Activated naive CD8-positive, alpha-beta T cell (primary cell): Measurements from ENCODE around the gene RAPGEF1.

ENCODE experiments used
- H3K27ac Mint-ChIP-seq: one replicate; pipeline ENCODE4 v1.8.0; 2021; ENCODE audit warnings: mixed read lengths
- H3K27me3 Mint-ChIP-seq: one replicate; pipeline ENCODE4 v1.8.0; 2021; ENCODE audit warnings: mixed read lengths
- H3K36me3 Mint-ChIP-seq: one replicate; pipeline ENCODE4 v1.8.0; 2021; ENCODE audit warnings: mixed read lengths
- H3K4me1 Mint-ChIP-seq: one replicate; pipeline ENCODE4 v1.8.0; 2021; ENCODE audit warnings: low read depth, mixed read lengths
- H3K4me3 Mint-ChIP-seq: one replicate; pipeline ENCODE4 v1.8.0; 2021; ENCODE audit warnings: mild to moderate bottlenecking, mixed read lengths
- H3K9me3 Mint-ChIP-seq: one replicate; pipeline ENCODE4 v1.8.0; 2021; ENCODE audit warnings: low read depth, mixed read lengths

Gene RAPGEF1

DNA sequence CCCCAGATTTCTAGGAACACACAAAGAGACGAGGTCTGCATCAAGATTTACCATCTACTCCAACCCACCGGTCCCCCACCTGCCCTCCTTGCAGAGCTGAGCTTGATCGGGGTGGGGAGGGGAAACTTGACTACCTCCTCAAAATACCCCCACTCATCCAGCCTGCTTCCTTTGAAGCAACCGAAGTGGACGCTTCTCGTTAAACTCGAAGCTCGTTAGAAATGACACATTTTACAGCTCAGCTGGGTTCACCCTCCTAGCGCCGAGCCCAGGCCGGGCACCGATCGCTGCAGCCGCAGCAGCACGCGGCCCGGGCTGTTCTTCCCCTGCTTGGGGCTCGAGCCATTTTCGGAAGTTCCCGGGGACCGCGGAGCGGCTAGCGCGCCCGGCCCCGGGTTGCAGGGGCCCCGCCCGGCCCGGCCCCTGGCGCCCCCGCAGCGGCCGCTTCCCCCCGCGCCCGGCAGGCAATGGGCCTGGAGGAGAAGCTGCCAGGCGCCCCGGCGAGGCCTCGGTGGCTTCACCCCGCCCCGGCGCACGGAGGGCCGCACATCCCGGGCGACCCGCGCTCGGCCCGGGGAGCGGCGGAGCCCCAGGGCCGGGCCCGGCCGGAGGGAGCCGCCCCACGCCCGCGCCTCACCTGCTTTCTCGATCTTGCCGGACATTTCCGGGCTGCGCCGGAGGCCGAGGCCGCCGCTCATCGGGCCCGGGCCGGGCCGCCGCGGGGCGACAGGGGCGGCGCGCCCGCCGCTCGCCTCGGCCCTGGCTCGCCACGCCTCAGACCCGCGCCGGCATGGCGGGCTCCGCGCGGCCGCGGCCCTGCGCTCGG is 530 bp downstream of the RAPGEF1 start:
- peak overlapping the region; percentile 96 for H3K4me3 Mint-ChIP-seq
- peaks cover 2% of the 10 kb centered on the region for H3K36me3 Mint-ChIP-seq
- no peaks in the 10 kb centered on the region for H3K9me3 Mint-ChIP-seq
- peak overlapping the region; percentile 93 for H3K27ac Mint-ChIP-seq
- peaks cover 64% of the 10 kb centered on the region for H3K4me1 Mint-ChIP-seq
- H3K27me3 Mint-ChIP-seq, result no peaks in the 10 kb centered on the region

DNA sequence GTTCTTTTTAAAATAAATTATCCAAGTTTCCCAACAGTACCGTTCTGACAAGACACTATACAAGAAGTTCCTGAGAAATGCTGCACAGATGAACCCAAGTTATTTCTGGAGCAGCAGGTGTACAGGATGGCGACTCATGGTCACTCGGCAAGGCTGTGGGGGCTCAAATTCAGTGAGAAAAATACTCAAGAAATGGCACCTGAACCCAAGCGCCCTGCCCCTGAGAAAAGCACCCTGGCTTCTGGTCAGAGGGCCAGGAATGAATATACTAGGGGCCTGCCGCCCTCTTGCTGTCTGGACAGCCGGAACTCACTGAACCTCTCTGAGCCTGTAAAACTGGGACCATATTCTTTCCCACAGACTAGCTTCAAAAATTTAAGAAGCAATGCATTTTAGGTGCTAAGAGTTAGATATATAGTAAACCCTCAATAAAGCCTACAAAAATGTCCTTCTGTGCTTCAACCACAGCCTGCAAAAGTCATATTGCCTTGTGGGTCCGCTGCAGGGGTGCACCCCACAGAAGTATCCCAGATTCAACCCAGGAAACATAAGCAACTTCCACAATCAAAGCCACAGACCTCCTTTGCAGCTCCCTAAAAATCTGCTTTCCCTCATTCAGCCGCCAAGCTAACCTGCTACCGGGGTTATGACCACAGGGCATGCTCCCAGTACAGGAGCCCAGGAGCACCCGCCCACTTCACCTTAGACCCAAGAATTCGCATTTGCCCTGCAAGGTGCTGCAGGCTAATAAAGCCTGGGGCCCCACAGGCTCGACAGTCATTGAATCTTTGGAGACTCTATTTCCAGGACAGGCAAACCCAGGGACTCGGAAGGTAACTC is 1.4 kb downstream of the RAPGEF1 start:
- Mint-ChIP-seq H3K4me3 (peak overlapping the region; percentile 96), H3K9me3 (no peaks in the 10 kb centered on the region), H3K27me3 (no peaks in the 10 kb centered on the region), H3K4me1 (peaks cover 64% of the 10 kb centered on the region), H3K27ac (peak overlapping the region; percentile 93), H3K36me3 (peaks cover 2% of the 10 kb centered on the region)

GRCh38 chr9:131737426-131737825 is 2.5 kb downstream of the RAPGEF1 start:
- Mint-ChIP-seq H3K4me1 (peaks cover 64% of the 10 kb centered on the region), H3K27me3 (no peaks in the 10 kb centered on the region), H3K9me3 (no peaks in the 10 kb centered on the region), H3K36me3 (peaks cover 2% of the 10 kb centered on the region), H3K27ac (peak overlapping the region; percentile 78), H3K4me3 (peak overlapping the region; percentile 62)

DNA sequence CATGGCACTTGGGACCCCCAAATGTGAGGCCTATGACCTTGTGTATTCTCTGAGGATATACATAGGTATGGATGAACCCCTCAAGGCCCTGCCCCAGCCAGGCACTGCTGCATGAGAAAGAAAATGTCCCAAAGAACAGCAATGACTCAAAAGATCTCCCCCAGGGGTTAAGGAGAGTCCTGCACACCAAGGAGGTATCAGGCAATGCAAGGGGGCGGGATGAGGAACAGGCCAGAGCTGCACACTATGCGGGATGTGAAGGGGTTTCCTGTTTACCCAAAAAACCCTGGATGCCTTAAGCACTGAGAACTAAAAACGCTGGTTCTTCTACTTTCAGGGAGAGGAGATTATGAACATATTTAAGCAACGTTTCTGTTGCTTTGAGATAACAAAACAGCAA is 3.4 kb downstream of the RAPGEF1 start:
- Mint-ChIP-seq H3K27ac (peak overlapping the region; percentile 91), H3K4me3 (peak overlapping the region; percentile 62), H3K9me3 (no peaks in the 10 kb centered on the region), H3K36me3 (peaks cover 2% of the 10 kb centered on the region), H3K4me1 (peaks cover 74% of the 10 kb centered on the region), H3K27me3 (no peaks in the 10 kb centered on the region)

DNA sequence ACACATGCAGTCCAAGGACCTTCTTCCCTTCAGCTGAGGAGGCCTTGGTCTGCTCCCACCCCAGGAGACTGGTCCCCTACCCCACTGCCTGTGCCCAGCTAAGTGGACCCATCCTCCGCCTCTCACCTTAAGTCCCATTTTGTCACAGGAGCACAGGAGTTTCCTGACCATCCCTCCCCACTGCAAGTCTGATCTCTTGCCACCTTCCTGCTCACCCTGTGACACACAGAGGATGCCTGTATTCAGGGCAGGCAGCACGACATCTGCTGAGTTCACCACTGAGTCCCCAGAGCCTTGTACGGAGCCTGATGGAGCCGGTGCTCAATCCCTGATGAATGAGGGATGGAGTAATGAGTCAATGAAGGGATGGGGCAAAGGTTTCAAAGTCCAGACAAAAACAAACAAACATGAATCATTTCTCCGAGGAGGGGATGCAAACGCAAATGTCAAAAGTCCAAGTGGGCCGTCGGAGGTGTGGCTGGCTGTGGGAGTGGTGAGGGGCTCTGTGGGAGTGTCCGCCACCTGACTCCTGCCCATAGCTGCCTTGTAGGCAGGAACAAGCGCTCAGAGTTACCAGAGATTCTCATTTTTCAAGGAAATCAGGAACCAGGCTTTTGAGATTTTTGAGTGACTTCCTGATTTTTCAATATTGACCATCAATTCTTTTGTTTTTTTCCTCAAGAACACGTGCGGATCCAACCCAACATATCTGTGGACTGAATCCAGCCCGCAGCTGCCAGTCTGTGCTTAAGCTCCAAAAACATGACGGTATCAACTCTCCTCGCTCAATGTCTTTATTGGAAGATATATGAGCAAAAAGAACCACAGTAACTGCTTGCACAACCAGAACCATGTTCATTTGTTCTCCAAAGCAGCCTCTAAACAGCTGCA is 4.4 kb downstream of the RAPGEF1 start:
- Mint-ChIP-seq H3K4me1 (peaks cover 83% of the 10 kb centered on the region), H3K27ac (peak overlapping the region; percentile 91), H3K4me3 (peak overlapping the region; percentile 71), H3K36me3 (peaks cover 2% of the 10 kb centered on the region), H3K9me3 (no peaks in the 10 kb centered on the region), H3K27me3 (no peaks in the 10 kb centered on the region)

DNA sequence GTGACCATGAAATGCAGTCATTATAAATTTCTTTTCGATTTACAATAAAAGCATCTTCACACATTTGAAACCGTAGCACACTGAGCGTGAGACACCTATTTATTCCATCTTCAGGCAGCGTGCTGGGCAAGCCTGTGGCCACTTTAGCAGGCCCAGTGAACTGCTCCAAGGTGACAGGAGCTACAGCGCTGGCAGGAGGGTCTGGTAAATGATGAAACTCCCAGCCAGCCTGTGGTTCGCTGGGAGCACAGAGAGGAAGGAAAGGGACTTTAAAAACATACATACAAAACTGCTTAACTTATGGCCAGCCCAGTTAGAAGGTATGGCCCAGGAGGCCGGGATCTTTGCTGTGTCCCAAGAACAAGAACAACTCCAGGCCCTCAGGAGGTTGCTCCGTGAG is 5.1 kb downstream of the RAPGEF1 start:
- H3K9me3 Mint-ChIP-seq, result no peaks in the 10 kb centered on the region
- H3K36me3 Mint-ChIP-seq, result peaks cover 2% of the 10 kb centered on the region
- H3K4me3 Mint-ChIP-seq, result peak overlapping the region; percentile 71
- H3K27me3 Mint-ChIP-seq, result no peaks in the 10 kb centered on the region
- peak overlapping the region; percentile 91 for H3K27ac Mint-ChIP-seq
- peaks cover 84% of the 10 kb centered on the region for H3K4me1 Mint-ChIP-seq

DNA sequence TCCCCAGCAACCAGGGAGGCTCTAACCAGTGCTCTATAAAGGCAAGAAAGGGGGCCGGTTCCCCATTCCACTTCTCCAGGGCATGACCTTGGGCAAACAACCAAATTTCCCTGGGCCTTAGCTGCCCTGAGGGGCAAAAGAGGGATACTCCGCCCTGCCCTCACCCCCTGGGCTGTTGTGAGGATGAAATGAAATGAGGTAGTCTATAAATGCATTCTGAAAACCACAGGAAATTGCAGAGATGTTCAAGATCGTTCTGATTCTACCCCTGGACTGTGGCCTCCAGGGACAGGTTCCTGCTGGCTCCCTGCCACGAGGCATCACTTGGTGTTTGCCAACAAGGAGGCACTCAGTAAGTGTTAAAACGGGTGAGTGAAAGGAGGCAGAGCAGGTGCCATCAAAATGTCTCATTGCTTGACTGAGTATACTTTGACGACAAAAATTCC is 5.7 kb downstream of the RAPGEF1 start:
- Mint-ChIP-seq H3K9me3 (no peaks in the 10 kb centered on the region), H3K36me3 (peaks cover 4% of the 10 kb centered on the region), H3K4me3 (peak overlapping the region; percentile 74), H3K27ac (peak overlapping the region; percentile 91), H3K27me3 (no peaks in the 10 kb centered on the region), H3K4me1 (peaks cover 90% of the 10 kb centered on the region)

DNA sequence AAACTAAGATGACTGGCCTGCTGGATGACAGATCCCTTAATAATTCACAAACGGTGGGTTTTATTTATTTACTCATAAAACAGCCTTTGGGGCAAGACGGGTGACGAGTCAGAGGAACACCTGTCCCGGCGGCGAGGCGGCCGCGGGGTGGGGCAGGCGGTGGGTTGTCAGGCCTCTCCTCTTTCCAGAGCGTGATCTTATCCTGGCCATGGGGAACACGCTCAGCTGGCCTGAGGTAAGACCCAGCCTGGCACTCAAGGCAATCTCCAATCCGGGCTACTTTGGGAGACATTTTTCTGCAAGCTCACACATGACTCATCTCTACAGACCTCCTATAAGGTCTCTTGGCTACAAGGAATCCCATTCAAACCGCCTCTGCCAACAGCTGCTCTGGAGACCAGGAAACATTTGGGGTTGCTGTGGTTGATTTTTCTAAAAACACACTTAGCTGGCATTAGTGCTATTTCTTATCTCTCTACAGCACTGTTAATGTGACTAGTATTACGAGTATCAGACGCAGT is 6.3 kb downstream of the RAPGEF1 start:
- peak overlapping the region; percentile 91 for H3K27ac Mint-ChIP-seq
- no peaks in the 10 kb centered on the region for H3K27me3 Mint-ChIP-seq
- H3K4me1 Mint-ChIP-seq, result peaks cover 89% of the 10 kb centered on the region
- H3K36me3 Mint-ChIP-seq, result peaks cover 4% of the 10 kb centered on the region
- H3K9me3 Mint-ChIP-seq, result no peaks in the 10 kb centered on the region
- H3K4me3 Mint-ChIP-seq, result peak overlapping the region; percentile 74

GRCh38 chr9:131732636-131733289 is 7.1 kb downstream of the RAPGEF1 start:
- Mint-ChIP-seq H3K4me1 (peaks cover 93% of the 10 kb centered on the region), H3K27me3 (no peaks in the 10 kb centered on the region), H3K9me3 (no peaks in the 10 kb centered on the region), H3K27ac (peak overlapping the region; percentile 96), H3K36me3 (peaks cover 4% of the 10 kb centered on the region), H3K4me3 (peak overlapping the region; percentile 83)

- Mint-ChIP-seq H3K4me3 (peak overlapping the region; percentile 83), H3K36me3 (peaks cover 4% of the 10 kb centered on the region), H3K9me3 (no peaks in the 10 kb centered on the region), H3K27me3 (no peaks in the 10 kb centered on the region), H3K4me1 (peaks cover 95% of the 10 kb centered on the region), H3K27ac (peak overlapping the region; percentile 96)
Measured at GRCh38 chr9:131732061-131732526, 7.8 kb downstream of the RAPGEF1 start.

DNA sequence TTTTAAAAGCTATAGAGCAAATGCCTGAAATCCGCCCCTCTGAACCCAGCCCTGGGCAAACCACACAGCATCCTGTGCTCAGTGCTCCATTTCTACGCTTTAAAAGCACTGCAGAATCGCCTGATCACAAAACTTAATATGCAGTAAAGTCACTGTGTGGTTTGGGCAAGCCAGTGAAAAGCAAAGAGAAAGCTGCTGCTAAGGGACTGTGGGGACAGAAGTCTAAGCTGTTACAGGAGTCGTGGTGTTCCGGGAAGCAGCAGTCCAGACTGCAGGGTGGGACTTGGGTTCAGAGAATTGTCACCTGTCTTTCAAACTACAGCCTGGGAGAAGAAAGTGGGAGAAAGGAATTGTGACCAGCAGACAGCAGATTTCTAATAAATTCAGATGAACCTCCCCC is 8.2 kb downstream of the RAPGEF1 start:
- peak overlapping the region; percentile 83 for H3K4me3 Mint-ChIP-seq
- no peaks in the 10 kb centered on the region for H3K27me3 Mint-ChIP-seq
- peak overlapping the region; percentile 96 for H3K27ac Mint-ChIP-seq
- peaks cover 4% of the 10 kb centered on the region for H3K36me3 Mint-ChIP-seq
- peaks cover 95% of the 10 kb centered on the region for H3K4me1 Mint-ChIP-seq
- H3K9me3 Mint-ChIP-seq, result no peaks in the 10 kb centered on the region

DNA sequence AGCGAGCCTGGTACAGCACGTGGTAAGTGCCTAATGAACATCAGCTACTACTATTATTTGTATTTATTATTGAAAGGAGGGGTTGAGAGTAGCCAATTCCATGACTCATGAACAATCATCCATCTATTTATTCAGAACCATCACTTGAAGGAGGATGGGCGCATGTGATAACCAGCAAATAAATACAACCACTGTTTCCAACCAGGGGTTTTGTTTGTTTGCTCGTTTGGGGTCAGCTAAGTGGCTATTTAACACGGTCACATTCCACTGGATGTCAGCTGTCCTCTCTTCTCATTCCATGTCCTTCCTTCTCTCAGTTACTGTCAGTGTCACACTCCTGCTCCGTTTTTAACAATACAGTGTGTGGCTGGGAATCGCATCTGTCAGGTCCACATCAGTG is 8.6 kb downstream of the RAPGEF1 start:
- Mint-ChIP-seq H3K9me3 (no peaks in the 10 kb centered on the region), H3K4me1 (peaks cover 94% of the 10 kb centered on the region), H3K4me3 (peak overlapping the region; percentile 83), H3K36me3 (peaks cover 4% of the 10 kb centered on the region), H3K27ac (peak overlapping the region; percentile 96), H3K27me3 (no peaks in the 10 kb centered on the region)

DNA sequence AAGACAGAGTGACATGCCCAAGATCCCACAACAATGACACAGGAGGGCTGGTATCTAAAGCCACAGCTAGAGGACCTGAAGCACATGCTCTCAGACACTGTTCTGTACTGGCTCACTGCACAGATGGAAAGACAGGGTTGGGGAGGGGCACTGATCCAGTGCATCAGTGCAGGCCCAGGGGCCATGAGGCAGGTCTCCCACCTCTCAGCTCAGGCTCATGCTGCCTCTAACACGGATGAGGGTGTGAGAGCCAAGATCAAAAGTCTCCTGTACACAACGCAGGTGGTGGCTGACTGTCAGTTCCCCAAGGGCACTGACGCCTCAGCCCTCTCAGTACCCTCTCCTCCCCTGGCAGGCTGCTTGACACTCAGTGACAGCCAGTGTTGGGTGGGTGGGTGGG is 10.9 kb downstream of the RAPGEF1 start:
- Mint-ChIP-seq H3K4me1 (peaks cover 88% of the 10 kb centered on the region), H3K27me3 (no peaks in the 10 kb centered on the region), H3K36me3 (peaks cover 7% of the 10 kb centered on the region), H3K9me3 (no peaks in the 10 kb centered on the region), H3K27ac (peak overlapping the region; percentile 96), H3K4me3 (peak overlapping the region; percentile 84)

GRCh38 chr9:131728546-131728910 is 11.3 kb downstream of the RAPGEF1 start:
- peak overlapping the region; percentile 96 for H3K27ac Mint-ChIP-seq
- H3K4me3 Mint-ChIP-seq, result peak overlapping the region; percentile 84
- H3K4me1 Mint-ChIP-seq, result peaks cover 88% of the 10 kb centered on the region
- no peaks in the 10 kb centered on the region for H3K9me3 Mint-ChIP-seq
- peaks cover 7% of the 10 kb centered on the region for H3K36me3 Mint-ChIP-seq
- no peaks in the 10 kb centered on the region for H3K27me3 Mint-ChIP-seq
